HepG2 (cell line): Measurements from ENCODE around the gene ICAM3. TPM values are rescaled to one million over a fixed set of nuclear protein-coding genes. Genes with fewer than 3 reads are reported as not detected.

Source experiments
- ATAC-seq: fragments of 200-7000 bp; cut with Tn5 transposase; 3 replicates; pipeline ENCODE4 v1.9.1; 2020; ENCODE audit warnings: mild to moderate bottlenecking, moderate library complexity
- BruUV-seq: library from RNA; stranded (reverse); fragments of 400-500 nt; replicated peaks from 2 replicates; lab custom pipeline; 2021; lab: Mats Ljungman, UMichigan
- CTCF ChIA-PET: fragments of 300-600 bp; formaldehyde crosslinking; extraction: SDS; loops from one replicate; lab custom pipeline; 2021; ENCODE audit warnings: low total read pairs, inconsistent platforms, low intra/inter-chr PET ratio; lab: Yijun Ruan, JAX
- POLR2A ChIA-PET: fragments of 350-600 bp; sonication (Branson Sonifier 250); formaldehyde crosslinking; loops from one replicate; lab custom pipeline; 2020; ENCODE audit warnings: antibody characterized with exemption, inconsistent platforms; lab: Yijun Ruan, JAX
- DNase-seq: peaks from one replicate; pipeline ENCODE4 v3.0.0-alpha.2; 2015; ENCODE audit warnings: low spot score
- FAIRE-seq: peaks from 3 replicates; lab custom pipeline; 2011; peaks lifted over from hg19 to GRCh38; lab: Jason Lieb, UNC
- H2AFZ ChIP-seq: one replicate; pipeline ENCODE4 v1.6.1; 2011; ENCODE audit warnings: low read length, inconsistent platforms
- H3K27ac ChIP-seq: fragments of 300-600 bp; 3 replicates; pipeline ENCODE4 v1.8.0; 2011; ENCODE audit warnings: mixed run types, mild to moderate bottlenecking, mixed read lengths, low read length, inconsistent platforms; ENCODE audit not compliant: insufficient read depth; ENCODE audit errors: extremely low read length
- H3K27me3 ChIP-seq, 2 experiments: fragments of 200-600 bp in 1 of 2; 2 replicates in 1 of 2; 3 replicates in 1 of 2; pipeline versions ENCODE4 v1.6.0 to v1.8.0; 2011; ENCODE audit warnings: low read length in 2 of 2, mild to moderate bottlenecking in 2 of 2, moderate library complexity in 2 of 2, inconsistent platforms in 1 of 2; ENCODE audit not compliant: insufficient read depth in 2 of 2, control insufficient read depth in 1 of 2
- H3K36me3 ChIP-seq, 2 experiments: fragments of 200-600 bp in 1 of 2; replicated peaks in 1 of 2; 2 replicates in 1 of 2; 3 replicates in 1 of 2; pipeline versions ENCODE4 v1.5.1 to v1.8.0; 2011; ENCODE audit warnings: low read length in 2 of 2, inconsistent platforms in 1 of 2; ENCODE audit not compliant: insufficient read depth in 2 of 2, control insufficient read depth in 1 of 2
- H3K4me1 ChIP-seq: 2 replicates; pipeline ENCODE4 v1.5.1; 2012; ENCODE audit warnings: low read length, inconsistent platforms; ENCODE audit not compliant: insufficient read depth
- H3K4me2 ChIP-seq: 2 replicates; pipeline ENCODE4 v1.6.0; 2011; ENCODE audit warnings: low read depth, low read length, inconsistent platforms
- H3K4me3 ChIP-seq, 3 experiments: fragments of 200-600 bp in 1 of 3; sonication (generic), shearing (Covaris generic) in 1 of 3; replicated peaks in 1 of 3; 2 replicates each; pipeline ENCODE4 v1.5.1; 2011 to 2016; ENCODE audit warnings: low read length in 3 of 3, inconsistent platforms in 2 of 3, low read depth in 2 of 3, mild to moderate bottlenecking in 2 of 3, control low read depth in 1 of 3, mixed read lengths in 1 of 3; ENCODE audit not compliant: insufficient read depth in 1 of 3
- H3K79me2 ChIP-seq: one replicate; pipeline ENCODE4 v1.6.1; 2011; ENCODE audit warnings: low read length, inconsistent platforms; ENCODE audit not compliant: insufficient read depth
- H3K9ac ChIP-seq: 2 replicates; pipeline ENCODE4 v1.6.0; 2011; ENCODE audit warnings: mild to moderate bottlenecking, low read depth, low read length, inconsistent platforms; ENCODE audit not compliant: insufficient read depth
- H3K9me3 ChIP-seq: 2 replicates; pipeline ENCODE4 v1.5.1; 2012; ENCODE audit warnings: mild to moderate bottlenecking, low read length
- H4K20me1 ChIP-seq: 2 replicates; pipeline ENCODE4 v1.6.0; 2011; ENCODE audit warnings: inconsistent platforms, mild to moderate bottlenecking, low read length, moderate library complexity; ENCODE audit not compliant: insufficient read depth
- BRD4 ChIP-seq: sonication (generic); formaldehyde crosslinking; IDR thresholded peaks from 2 replicates; pipeline ENCODE4 v1.4.0; 2020; ENCODE audit warnings: missing genetic modification reagents
- RXRB ChIP-seq: IDR thresholded peaks from 2 replicates; pipeline ENCODE4 v1.6.1; 2016; ENCODE audit warnings: borderline replicate concordance, missing genetic modification reagents, missing compliant biosample characterization
- SRSF4 ChIP-seq: fragments of 200-400 bp; formaldehyde crosslinking; IDR thresholded peaks from one replicate; pipeline ENCODE4 v1.6.1; 2018; ENCODE audit warnings: mild to moderate bottlenecking, low read depth, low read length, moderate library complexity; ENCODE audit not compliant: poor library complexity, severe bottlenecking
- ZFP37 ChIP-seq: sonication (generic); formaldehyde crosslinking; IDR thresholded peaks from 2 replicates; pipeline ENCODE4 v1.4.0; 2020; ENCODE audit warnings: missing genetic modification reagents, borderline replicate concordance
- ZFX ChIP-seq: sonication (generic); formaldehyde crosslinking; IDR thresholded peaks from 2 replicates; pipeline ENCODE4 v1.4.0; 2020; ENCODE audit warnings: mild to moderate bottlenecking, low read depth, missing genetic modification reagents, moderate library complexity
- ZNF138 ChIP-seq: sonication (generic); formaldehyde crosslinking; IDR thresholded peaks from 2 replicates; pipeline ENCODE4 v1.5.0; 2020; ENCODE audit warnings: mild to moderate bottlenecking, low read depth, missing genetic modification reagents
- ZNF180 ChIP-seq: sonication (generic); formaldehyde crosslinking; IDR thresholded peaks from 2 replicates; pipeline ENCODE4 v1.4.0; 2020; ENCODE audit warnings: low read depth, missing genetic modification reagents, borderline replicate concordance
- ZNF354B ChIP-seq: sonication (generic); formaldehyde crosslinking; IDR thresholded peaks from 2 replicates; pipeline ENCODE4 v1.8.0; 2022; ENCODE audit warnings: mild to moderate bottlenecking, missing genetic modification reagents
- WGBS: methylation state at CpG from one replicate; pipeline ENCODE4 v1.1.6; 2017; ENCODE audit warnings: low lambda C conversion rate; 5-methylcytosine and 5-hydroxymethylcytosine counted together
- in situ Hi-C: cut with HindIII; loops from 2 replicates; pipeline ENCODE4 v1.10.0; 2017; ENCODE audit warnings: low pct_unique_long_range_greater_than_20kb; ENCODE audit not compliant: extremely low pct_ligation_motif_present
- intact Hi-C: fragments of 100-400 bp; cut with micrococcal nuclease; formaldehyde crosslinking; loops from one replicate; pipeline ENCODE4 v1.10.0; 2022; ENCODE audit not compliant: unreplicated experiment
- polyA plus RNA-seq, 8 experiments: library from polyadenylated mRNA; depleted of rRNA in 3 of 8; stranded (reverse) in 7 of 8; unstranded in 1 of 8; fragments of >200 nt; fragmentation: Illumina TruSeq in 4 of 8; extraction: Trizol in 4 of 8; gene quantifications; 2 replicates each; pipeline versions ENCODE4 v1.2.1 to v1.2.3, GENCODE V29; 2011 to 2016; ENCODE audit warnings: low read depth in 4 of 8, missing spikeins in 1 of 8, mixed read lengths in 1 of 8; ENCODE audit not compliant: insufficient read depth in 1 of 8
- total RNA-seq, 5 experiments: library from RNA; depleted of rRNA; stranded (reverse); fragments of >200 nt; fragmentation: Illumina TruSeq; extraction: Trizol; gene quantifications; 2 replicates each; pipeline ENCODE4 v1.2.3, GENCODE V29; 2016; ENCODE audit warnings: low read depth in 1 of 5
- TF ChIP-seq, protein P1 (sequence below): IDR thresholded peaks from 2 replicates; pipeline ENCODE4 v1.6.1; 2012; ENCODE audit warnings: inconsistent platforms
- TF ChIP-seq, protein P2 (sequence below): IDR thresholded peaks from 2 replicates; pipeline ENCODE4 v1.6.1; 2012; ENCODE audit warnings: low read length, improper control_type of control experiment
- TF ChIP-seq, protein P3 (sequence below): sonication (generic); formaldehyde crosslinking; IDR thresholded peaks from 2 replicates; pipeline ENCODE4 v1.8.1; 2023; ENCODE audit warnings: mild to moderate bottlenecking, missing genetic modification reagents
- TF ChIP-seq, protein P4 (sequence below): sonication (generic); formaldehyde crosslinking; IDR thresholded peaks from 2 replicates; pipeline ENCODE4 v1.4.0; 2020; ENCODE audit warnings: missing genetic modification reagents, borderline replicate concordance

The ICAM3 gene
- total and polyA plus RNA-seq, 2 of the 13 experiments (the other 11 are each of a cell fraction or from before 2014, with no cell fraction given) = 14.1 to 21.0 TPM

DNA sequence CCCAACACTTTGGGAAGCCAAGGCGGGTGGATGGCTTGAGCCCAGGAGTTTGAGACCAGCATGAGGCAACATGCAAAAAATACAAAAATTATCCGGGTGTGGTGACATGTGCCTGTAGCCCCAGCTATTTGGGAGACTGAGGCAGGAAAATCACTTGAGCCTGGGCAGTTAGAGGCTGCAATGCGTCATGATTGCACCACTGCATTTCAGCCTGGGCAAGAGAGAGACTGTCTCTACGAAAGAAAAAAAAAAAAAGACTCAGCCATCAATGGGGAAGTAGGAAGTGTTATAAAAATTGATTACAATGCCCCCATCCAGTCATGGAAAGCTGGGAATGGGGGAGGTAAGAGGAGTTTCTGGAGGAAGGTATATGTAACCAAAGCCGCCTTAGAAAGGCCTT is 35.5 kb upstream of the ICAM3 start:
- in situ Hi-C loops (no loop called here), intact Hi-C loops (no loop called here)
- BruUV-seq = no TSS peak
- Histone ChIP-seq H3K79me2 (peaks cover 5% of the 10 kb centered on the region), H3K36me3 (peaks cover 5 to 9% of the 10 kb centered on the region in 2 experiments; a peak in 4 of 5 replicates), H3K4me2 (no peak overlapping the region), H3K27me3 (no peaks in the 10 kb centered on the region; a peak in 1 of 5 replicates), H3K4me1 (no peaks in the 10 kb centered on the region), H3K4me3 (no peak overlapping the region), H3K9ac (no peak overlapping the region), H4K20me1 (no peaks in the 10 kb centered on the region), H3K9me3 (no peaks in the 10 kb centered on the region), H3K27ac (no peak overlapping the region), H2AFZ (no peak overlapping the region)
- WGBS = 96% methylated on average over 5 of the region's 5 CpGs
- no peak for DNase-seq
- no peak for ATAC-seq
- CTCF ChIA-PET = no interaction called here
- POLR2A ChIA-PET = no interaction called here
- TF ChIP-seq SRSF4 (no peak), ZFP37 (CRISPR knock-in tag) (no peak), RXRB (CRISPR knock-in tag) (no peak), ZNF180 (CRISPR knock-in tag) (no peak), ZNF354B (no peak), BRD4 (CRISPR knock-in tag) (no peak), ZFX (CRISPR knock-in tag) (no peak), ZNF138 (CRISPR knock-in tag) (no peak)
- TF ChIP-seq, protein P1, sequence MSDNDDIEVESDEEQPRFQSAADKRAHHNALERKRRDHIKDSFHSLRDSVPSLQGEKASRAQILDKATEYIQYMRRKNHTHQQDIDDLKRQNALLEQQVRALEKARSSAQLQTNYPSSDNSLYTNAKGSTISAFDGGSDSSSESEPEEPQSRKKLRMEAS = no peak
- TF ChIP-seq, protein P2, sequence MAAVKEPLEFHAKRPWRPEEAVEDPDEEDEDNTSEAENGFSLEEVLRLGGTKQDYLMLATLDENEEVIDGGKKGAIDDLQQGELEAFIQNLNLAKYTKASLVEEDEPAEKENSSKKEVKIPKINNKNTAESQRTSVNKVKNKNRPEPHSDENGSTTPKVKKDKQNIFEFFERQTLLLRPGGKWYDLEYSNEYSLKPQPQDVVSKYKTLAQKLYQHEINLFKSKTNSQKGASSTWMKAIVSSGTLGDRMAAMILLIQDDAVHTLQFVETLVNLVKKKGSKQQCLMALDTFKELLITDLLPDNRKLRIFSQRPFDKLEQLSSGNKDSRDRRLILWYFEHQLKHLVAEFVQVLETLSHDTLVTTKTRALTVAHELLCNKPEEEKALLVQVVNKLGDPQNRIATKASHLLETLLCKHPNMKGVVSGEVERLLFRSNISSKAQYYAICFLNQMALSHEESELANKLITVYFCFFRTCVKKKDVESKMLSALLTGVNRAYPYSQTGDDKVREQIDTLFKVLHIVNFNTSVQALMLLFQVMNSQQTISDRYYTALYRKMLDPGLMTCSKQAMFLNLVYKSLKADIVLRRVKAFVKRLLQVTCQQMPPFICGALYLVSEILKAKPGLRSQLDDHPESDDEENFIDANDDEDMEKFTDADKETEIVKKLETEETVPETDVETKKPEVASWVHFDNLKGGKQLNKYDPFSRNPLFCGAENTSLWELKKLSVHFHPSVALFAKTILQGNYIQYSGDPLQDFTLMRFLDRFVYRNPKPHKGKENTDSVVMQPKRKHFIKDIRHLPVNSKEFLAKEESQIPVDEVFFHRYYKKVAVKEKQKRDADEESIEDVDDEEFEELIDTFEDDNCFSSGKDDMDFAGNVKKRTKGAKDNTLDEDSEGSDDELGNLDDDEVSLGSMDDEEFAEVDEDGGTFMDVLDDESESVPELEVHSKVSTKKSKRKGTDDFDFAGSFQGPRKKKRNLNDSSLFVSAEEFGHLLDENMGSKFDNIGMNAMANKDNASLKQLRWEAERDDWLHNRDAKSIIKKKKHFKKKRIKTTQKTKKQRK = no peak
- TF ChIP-seq, protein P3, sequence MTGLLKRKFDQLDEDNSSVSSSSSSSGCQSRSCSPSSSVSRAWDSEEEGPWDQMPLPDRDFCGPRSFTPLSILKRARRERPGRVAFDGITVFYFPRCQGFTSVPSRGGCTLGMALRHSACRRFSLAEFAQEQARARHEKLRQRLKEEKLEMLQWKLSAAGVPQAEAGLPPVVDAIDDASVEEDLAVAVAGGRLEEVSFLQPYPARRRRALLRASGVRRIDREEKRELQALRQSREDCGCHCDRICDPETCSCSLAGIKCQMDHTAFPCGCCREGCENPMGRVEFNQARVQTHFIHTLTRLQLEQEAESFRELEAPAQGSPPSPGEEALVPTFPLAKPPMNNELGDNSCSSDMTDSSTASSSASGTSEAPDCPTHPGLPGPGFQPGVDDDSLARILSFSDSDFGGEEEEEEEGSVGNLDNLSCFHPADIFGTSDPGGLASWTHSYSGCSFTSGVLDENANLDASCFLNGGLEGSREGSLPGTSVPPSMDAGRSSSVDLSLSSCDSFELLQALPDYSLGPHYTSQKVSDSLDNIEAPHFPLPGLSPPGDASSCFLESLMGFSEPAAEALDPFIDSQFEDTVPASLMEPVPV (CRISPR knock-in tag) = no peak
- TF ChIP-seq, protein P4, sequence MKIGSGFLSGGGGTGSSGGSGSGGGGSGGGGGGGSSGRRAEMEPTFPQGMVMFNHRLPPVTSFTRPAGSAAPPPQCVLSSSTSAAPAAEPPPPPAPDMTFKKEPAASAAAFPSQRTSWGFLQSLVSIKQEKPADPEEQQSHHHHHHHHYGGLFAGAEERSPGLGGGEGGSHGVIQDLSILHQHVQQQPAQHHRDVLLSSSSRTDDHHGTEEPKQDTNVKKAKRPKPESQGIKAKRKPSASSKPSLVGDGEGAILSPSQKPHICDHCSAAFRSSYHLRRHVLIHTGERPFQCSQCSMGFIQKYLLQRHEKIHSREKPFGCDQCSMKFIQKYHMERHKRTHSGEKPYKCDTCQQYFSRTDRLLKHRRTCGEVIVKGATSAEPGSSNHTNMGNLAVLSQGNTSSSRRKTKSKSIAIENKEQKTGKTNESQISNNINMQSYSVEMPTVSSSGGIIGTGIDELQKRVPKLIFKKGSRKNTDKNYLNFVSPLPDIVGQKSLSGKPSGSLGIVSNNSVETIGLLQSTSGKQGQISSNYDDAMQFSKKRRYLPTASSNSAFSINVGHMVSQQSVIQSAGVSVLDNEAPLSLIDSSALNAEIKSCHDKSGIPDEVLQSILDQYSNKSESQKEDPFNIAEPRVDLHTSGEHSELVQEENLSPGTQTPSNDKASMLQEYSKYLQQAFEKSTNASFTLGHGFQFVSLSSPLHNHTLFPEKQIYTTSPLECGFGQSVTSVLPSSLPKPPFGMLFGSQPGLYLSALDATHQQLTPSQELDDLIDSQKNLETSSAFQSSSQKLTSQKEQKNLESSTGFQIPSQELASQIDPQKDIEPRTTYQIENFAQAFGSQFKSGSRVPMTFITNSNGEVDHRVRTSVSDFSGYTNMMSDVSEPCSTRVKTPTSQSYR (CRISPR knock-in tag) = no peak
- FAIRE-seq = no peak
